NCI-H2081 (cell line): Measurements from ENCODE around the gene CALD1.

ENCODE experiments used
- DNase-seq, 2 experiments: peaks; one replicate each; lab custom pipeline; 2025; lab: John Stamatoyannopoulos, UW

Gene CALD1

DNA sequence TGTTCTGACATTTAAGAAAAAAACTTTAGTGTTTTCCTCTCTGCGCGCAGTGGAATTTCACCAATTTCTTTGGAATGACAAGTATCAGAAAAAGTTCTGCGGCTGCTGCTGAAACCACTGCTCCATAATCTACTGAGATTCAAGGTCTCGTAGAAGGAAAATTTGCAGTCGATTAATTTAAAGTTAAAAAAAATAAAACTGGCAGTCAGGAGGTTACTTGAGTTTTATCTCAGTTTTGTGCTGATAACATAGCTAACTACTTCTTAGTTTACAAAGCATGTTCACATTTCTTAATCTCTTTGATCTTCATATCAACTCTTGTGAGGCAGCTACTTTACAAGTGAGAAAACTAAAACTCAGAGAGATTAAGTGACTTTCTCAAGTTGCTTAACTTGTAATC, 18.2 kb upstream of the CALD1 start:
- DNase-seq, result no peak

DNA sequence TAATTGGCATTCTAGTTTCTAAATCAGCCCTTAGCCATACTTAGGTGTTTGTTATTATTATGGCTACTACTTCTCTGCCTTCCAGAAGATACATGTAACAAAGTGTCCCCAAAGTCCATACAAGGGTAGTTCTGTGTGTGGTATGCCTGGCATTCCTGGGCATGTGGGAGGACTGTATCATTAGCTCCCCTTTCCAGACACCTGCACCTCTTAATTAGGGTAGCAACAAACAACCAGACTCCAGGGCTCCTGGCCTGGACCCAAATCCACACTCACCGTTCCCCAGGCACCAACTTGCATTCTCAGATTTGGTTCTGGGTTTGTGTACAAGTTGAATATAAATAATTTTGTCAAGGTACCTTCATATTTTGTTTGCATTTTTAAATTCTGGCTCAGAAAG, 15.5 kb upstream of the CALD1 start:
- DNase-seq, result no peak

DNA sequence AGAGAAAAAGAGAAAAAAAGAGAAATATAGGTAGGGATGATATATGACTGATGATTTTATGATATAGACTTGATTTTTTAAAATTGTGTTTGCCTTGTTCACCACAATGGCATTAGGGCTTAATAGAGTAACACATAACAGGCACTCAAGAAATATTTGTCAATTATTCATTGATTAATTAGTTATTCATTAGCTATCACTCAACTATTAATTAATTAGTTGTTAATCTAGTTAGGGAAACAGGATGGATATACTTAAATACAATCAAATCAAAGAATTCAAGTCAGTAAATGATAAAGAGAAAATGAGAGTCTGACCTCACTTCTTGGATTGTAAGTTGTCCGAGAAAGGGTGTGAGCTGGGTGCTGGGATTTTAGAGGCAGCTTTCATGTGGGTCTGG, 15.1 kb upstream of the CALD1 start:
- no peak for DNase-seq

DNA sequence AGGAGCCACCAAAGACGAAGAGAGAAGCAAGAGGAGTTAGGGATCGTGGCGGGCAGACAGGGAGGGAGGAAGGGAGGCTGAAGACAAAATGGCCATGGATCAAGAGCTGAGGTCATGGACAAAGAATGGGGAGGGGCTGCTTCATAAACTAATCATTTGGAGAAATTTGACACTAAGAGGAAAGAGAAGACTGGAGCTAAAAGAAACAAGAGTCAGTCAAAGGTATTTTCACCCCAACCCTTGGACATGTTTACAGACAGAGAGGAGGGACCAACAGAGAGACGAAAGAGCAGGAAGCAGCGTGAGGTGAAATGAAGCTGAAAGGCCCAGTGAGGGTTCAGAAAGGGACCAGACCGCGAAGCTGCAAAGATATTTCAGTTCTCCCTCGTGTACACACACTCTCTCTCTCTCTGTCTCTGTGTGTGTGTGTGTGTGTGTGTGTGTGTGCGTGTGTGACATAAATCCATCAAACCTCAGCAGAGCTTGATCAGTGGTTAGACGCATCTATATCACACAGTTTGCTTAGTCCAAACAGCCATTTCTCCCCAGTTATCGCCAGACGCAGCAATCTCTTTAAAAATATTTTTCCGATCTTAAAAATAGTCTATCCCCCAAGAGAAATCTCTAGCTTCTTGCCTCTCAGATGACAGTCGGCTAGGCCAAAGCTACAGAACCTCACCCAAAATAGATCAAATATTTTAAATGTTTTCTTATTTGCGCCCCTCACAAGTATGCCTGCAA, 12.5 kb upstream of the CALD1 start:
- DNase-seq, result no peak

DNA sequence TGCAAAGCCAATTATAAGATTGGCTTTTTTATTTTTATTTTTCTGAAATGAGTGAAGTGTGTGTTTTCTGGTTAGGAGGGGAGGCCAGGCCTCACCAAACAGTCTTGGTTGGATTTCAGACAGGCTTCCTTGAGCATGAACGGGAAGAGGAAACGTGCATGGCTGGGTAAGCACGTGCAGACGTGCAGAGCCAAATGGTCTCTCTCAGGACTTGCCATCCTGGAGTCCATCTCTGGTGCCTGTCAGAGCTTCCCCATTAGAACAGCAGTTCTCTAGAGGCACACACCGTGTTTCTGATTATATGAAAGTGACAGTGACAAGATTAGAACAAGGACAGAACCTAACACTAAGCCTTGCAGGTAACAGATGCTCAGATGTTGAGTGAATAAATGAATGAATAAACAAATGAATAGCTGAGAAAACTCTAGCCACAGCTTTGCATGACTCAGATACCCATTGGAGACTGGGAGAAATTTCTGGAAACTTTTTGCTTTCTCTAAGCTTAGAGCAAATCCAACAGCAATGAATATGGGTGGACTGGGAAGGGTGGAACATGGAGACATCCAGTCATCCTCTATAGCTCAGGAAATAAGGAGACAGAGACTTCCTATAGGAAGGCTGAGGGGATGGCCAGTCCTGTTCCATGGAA, 11.8 kb upstream of the CALD1 start:
- no peak for DNase-seq

DNA sequence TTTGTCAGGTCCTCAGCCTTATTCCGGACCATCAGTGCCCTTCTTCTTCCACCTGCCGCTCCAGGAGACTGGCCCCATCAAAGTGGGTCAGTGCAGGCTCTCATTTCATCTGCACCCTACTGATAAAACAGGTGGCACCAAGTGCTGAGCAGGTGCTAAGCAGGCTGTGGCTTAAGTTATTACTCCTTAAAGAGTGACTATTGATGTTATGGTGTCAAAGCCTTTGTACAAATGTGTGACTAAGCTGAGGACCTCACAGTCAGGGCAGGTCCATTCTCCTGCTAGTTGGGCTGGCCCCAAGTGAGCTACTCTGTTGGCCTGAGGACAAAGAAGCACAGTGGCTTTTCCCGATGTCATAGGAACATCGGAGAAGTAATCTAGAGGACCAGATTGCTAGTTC, 11.2 kb upstream of the CALD1 start:
- DNase-seq, result no peak

DNA sequence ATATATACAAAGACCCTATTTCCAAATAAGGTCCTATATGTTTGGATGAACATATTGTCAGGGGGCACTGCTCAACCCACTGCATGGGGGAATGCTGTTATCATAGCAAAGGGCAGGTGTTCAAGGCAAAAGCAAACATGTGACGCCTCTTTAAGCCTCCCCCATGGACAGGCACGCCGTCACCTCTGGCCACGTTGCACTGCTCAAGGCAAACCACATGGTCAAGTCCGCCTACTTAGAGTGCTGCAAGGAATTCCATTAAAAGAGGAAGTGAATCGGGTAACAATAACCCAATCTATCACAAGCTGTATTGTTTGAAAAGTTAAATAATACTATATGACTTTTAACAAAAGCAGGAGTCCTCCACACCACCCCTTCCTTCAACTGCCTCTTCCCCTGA, 8.8 kb upstream of the CALD1 start:
- no peak for DNase-seq

DNA sequence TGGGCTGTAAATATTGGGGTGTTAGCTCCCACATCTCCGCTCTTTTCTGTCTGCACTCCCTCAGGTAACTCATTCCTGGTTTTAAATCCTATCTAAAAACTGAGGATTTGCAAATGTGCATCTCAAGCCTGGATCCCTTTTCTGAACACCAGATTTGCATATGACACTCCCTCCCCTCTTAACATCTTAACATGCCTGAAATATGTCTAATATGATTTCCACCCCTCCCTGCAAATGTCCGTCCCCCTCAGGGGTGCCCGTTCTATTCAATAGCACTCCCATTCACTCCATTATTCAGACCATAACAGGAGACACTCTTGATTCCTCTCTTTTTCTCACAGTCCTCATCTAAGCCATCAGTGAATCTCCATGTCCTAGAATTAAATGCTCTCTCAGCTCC, 8.3 kb upstream of the CALD1 start:
- DNase-seq, result no peak

DNA sequence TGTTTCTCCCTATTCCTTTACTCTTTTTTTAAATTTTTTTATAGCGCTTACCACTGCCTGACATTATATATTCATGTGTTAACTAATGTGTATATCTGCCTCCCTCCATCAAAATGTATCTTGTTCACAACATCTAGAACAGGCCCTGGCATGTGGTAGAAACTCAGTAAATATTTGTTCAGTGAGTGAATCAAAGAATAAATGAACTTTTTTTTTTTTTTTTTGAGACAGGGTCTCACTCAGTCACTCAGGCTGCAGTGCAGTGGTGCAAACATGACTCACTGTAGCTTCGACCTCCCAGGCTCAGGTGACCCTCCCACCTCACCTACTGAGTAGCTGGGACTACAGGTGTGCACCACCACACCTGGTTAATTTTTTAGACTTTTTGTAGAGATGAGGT, 7.5 kb upstream of the CALD1 start:
- no peak for DNase-seq

DNA sequence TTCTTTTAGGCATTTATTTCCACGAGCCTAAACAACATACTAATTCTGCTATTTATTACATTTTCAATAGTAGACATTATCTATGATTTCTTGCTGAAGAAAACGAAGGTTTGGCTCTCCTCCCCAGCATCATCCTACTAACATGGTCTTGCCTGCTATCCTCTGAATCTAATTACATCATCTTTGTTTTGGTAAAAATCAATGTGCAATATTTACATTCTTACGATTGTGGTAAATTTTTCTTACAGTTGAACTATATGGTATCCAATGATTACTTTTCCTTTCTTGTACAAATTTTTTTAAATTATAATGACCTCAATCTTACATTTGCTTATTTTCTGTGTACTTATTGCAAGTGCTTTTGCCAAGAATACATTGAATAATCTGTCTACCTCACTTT, 7.0 kb upstream of the CALD1 start:
- no peak for DNase-seq

DNA sequence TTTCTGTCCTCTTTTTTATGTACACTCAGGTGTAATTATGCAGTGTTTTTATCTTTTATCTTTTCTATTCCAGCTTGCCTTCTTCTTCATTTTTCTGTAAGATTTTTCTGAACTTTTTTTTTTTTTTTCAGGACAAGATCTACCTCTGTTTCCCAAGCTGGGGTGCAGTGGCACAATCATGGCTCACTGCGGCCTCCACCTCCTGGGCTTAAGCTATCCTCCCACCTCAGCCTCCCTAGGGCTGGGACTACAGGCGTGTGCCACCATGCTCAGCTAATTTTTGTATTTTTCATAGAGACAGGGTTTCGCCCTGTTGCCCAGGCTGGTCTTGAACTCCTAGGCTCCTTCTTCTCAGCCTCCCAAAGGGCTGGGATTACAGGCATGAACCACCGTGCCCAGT, 6.3 kb upstream of the CALD1 start:
- no peak for DNase-seq

DNA sequence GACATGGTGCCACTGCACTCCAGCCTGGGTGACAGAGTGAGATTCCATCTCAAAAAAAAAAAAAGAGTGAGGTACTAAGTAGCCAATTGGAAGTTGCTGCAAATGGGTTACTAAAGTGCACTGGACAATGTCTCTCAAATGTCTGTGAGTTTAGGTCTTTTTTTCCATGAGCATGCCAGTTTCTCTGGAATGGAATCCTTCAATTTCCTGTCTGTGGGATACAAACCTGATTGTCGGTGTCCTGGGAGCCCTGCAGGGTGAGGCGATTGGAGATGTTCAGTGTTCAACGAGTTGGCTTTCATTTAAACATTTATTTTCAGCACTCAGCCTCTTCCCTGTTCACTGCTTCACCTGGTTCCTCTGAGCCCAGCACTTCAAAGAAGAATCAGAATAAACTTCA, 5.3 kb upstream of the CALD1 start:
- DNase-seq, result no peak

DNA sequence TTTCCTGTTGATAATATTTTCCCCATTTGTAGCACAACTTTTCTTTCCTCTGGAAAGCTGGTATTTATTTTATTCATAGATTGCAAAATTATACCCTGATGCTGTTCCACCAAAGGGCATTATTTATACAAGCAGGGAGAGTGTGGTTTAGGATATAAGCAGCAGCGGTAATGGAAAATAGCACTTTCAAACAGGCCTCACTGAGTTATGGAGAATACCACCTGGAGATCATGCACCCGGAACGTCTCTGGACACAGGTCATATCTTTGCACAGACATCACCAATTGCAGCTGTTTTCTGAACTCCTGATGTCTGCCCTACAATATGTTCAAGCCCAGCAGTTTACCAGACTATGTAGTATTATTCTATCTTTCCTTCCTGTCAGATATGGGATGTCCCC, 2.0 kb upstream of the CALD1 start:
- no peak for DNase-seq

DNA sequence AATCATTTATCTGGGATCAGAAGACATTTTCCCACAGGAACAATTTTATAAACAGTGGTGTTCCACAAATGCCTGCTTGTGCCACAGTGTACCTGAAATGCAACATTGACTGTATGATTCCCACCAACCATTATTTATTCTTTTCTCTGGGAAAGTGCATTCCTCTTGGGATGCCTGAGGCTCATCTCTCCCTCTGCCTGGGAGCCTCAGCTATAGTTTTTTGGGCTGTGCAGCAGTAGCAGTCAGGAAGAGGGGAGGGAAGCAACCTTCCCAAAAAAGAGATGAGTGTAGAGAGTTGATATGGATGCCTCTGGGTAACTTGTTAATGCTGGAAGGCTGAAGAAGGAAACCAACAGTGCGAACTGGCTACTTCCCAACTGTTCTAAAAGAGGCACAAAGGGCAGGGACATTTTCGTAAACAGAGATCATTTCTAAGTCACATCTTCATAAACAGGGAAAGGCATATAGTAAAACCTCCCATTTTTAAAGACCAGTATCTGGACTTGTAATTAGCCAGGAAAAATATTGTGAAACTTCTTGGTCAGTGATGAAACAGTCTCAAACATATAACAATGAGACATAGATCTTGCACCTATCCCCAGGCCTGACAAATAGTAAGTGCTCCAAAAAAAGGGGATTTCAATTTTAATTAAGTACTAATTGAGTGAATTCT, 1.4 kb upstream of the CALD1 start:
- DNase-seq, result no peak

DNA sequence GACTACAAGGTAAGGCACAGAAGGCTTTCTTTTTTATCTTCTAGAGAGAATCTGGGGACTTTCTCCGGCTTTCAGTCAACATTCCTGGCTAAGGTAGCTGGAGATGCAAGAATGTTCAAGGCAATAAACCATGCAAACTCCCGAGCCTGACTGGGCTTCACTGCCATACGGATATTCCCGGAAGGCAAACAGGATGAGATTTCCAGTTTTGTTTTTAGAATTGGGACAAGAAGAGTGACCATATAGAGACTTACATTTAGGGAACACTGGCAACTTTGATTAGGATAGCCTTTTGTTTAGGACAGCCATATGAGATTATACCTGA, 269 bp downstream of the CALD1 start:
- no peak for DNase-seq

DNA sequence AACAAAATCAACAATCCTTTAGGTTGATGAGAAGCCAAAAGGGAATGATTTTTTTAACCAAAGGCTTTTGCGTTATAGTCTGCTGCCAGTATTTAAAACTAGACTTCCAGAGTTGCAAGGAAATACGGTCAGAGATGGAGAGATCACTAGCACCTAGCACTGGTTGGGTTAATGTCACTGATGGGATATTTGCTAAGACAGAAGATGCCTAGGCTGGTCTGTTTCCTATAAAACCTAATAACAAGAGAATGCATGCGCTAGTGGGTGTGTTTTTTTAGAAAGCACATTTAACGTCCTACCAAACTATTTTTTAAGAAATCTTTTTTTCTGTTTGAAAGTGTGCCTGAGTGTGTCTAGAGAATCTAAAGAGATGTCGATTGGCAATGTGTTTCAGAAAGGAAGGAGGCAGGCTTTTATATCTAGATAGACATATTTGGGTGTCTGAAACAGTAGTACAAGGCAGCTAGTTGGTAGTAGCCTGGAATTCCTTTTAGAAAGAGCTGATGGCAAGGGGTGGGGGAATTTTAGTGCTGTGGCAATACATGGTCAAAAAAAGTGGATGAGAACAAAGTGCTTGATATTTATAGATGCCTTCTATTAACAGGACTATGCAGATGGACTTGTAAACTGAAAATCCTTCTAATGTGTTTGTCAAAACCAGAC, 863 bp downstream of the CALD1 start:
- no peak for DNase-seq

DNA sequence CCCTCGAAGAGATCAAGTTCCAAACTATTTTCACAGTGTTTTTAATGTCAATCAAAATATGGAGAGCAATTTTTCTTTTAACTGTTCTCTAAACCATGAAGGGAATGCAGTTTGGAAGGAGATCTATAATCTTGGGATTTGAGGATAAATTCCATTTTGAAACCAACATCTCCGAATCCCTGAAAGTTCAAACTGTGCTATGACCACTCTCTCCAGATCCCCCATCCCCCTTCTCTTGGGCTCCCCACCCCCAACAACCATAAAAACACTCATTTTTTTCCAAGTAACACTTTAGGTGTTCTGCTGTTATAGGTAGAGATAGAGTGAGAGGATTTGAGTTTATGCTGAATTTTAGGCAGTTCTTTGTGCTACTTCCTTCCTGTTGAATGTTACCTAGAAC, 1.7 kb downstream of the CALD1 start:
- DNase-seq, result no peak

DNA sequence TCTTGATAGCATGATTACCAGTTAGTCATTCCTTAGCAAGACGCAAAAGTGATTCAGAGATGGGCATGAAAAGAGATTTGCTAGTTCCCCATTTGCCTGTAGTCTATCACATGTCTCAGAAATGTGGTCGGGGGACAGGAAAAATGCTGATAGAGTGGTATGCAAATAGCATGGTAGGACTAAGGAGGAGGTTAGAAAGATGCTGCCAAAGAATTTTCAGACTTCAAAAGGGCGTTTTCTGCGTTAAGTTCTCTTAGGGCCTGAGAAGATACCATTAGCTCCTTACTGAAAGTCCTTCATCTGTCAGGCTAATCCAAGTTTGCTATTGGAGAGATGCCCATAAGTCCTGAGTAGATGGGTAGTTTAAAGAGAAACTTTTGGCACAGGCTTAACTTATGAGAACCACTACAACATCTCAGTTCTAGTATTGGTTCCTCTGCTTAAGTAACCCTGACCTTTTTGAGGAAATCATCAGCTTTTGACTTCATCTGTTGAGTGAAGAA, 2.7 kb downstream of the CALD1 start:
- no peak for DNase-seq

DNA sequence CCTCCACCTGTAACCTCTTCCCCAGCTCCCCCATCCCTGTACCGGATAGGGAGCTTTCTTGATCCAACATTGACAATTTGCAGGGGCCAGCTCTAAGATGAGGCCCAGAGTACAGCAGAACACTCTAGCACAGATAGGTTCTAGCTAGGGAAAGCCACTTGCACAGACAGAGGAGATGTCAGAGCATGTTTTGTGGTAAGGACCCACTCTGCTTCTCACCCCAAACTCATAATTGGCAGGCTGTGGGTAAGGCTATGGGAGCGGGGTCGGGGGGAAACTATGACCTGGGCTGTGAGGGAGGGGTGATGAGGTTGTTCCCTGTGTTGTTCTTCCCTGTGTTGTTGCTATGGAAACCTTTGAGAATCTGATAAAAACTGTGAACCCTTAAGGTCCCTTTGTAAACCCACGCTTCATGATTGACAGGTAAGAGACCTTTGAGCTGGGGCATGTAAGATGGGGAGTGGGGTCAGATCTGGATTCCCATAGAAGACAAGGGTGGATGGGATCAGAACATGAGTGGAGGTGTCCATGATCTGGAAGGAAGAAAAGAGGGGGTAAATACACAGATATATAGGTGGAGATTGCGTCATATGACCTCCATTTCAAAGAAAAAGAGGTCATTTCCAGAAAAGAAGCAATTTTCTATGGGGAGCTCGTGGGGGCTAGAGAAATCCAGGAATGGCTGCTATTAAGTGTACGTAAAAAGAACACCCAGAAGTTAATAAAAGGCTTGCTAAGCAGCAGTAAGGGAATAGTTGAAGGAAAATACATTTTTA, 4.0 kb downstream of the CALD1 start:
- DNase-seq, result no peak

DNA sequence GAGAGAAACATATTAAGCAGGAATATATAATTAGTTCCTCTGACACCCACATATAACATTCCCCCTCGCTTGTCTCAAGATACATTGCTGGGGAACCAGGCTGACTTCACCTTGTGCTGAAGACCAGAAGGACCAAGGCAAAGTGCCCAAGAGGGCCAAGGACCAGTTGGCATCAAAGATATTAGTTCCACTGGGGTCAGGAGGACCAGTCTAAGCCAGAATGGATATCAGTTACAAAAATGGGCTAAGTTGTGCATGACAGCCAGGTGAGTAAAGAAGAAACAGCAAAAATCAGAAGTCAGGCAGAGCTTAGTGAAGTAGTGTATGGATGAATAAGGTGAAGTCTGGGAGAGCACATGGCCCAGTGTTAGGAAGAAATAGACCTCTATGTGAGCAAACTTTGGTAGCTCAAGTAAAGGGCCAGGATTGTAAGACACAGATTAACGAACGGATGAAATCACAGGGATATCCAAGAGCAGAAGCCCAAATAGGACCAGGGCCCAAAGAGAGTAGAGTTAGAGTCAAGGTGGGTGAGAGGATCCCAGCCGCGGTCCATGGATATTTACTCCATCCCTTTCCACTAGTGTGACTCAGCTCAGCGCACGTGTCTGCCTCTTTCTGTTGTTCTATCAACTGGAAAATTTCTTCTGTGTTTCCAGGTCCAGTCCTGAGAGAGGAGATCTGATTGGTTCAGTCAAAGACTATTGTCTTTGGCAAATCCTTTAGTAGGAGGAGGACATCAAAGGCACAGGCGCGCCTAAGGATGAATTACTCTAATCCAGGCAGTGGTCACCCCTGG, 5.0 kb downstream of the CALD1 start:
- DNase-seq, result no peak

DNA sequence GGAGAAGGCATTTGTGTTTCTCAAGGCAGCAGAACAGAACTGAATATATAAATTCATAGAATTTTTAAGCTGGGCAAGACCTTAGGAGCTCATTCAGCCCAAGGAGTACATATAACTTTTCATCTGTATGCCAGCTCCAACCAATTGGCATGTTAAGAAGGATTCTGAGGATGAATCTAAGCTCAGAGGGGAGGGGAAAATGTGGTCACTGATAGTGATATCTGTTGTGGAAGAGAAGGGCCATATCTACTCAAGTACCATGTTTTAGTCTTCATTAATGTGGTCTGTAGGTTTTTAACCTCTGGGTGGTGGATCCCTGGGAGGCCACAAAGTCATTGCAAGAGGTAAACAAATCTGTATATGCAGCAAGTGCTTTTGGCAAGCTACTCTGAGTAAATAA, 6.4 kb downstream of the CALD1 start:
- DNase-seq, result no peak
